Stimulated activated CD4-positive, alpha-beta T cell treated with anti-CD3 and anti-CD28 coated beads, Interleukin-4, amount 100 ng/mL, for 1 hour (primary cell): ENCODE results near the gene PRR12.
A peak's percentile ranks its signal among the peaks of the same experiment; 100 is the strongest.
"Not testable (repeated sequence)": the region's sequence is repeated elsewhere in the genome, so short reads cannot be mapped to it uniquely, and the experiment has no call there.

ENCODE experiments used
- DNase-seq: peaks from one replicate; pipeline ENCODE4 v3.0.0-alpha.2; 2020

The PRR12 gene

GRCh38 chr19:49624967-49625910 is 34.3 kb downstream of the PRR12 start:
- no peak for DNase-seq

- no peak for DNase-seq
These were observed 35.2 kb downstream of the PRR12 start for GRCh38 chr19:49626226-49626625.

GRCh38 chr19:49629659-49630058 is 38.7 kb downstream of the PRR12 start:
- DNase-seq, result no peak

- DNase-seq, result no peak
These were observed 40.1 kb downstream of the PRR12 start for GRCh38 chr19:49631014-49631588.

GRCh38 chr19:49631610-49632192 is 40.7 kb downstream of the PRR12 start:
- DNase-seq, result no peak

GRCh38 chr19:49632576-49632975 is 41.6 kb downstream of the PRR12 start:
- no peak for DNase-seq

GRCh38 chr19:49633273-49633672 is 42.3 kb downstream of the PRR12 start:
- not testable (repeated sequence) for DNase-seq

- DNase-seq, result no peak
These were observed 44.7 kb downstream of the PRR12 start for GRCh38 chr19:49635530-49636232.

- DNase-seq, result no peak
These were observed 45.4 kb downstream of the PRR12 start for GRCh38 chr19:49636233-49636932.

GRCh38 chr19:49637821-49638738 is 47.1 kb downstream of the PRR12 start:
- DNase-seq, result no peak

GRCh38 chr19:49639401-49640112 is 48.6 kb downstream of the PRR12 start:
- DNase-seq, result no peak

- peak; percentile 100 for DNase-seq
These were observed 49.3 kb downstream of the PRR12 start, which contains the start of gene RRAS for GRCh38 chr19:49640113-49640898. TSS of gene RRAS (minus strand) at chr19:49640143. CDS start at chr19:49640098, 45 bp downstream.

- DNase-seq, result peak; percentile 99
These were observed 50.9 kb downstream of the PRR12 start, which contains the start of gene SCAF1 for GRCh38 chr19:49641688-49642491. TSS of gene SCAF1 (plus strand) at chr19:49642209. CDS start at chr19:49645027, 2,818 bp downstream.

GRCh38 chr19:49642492-49643035 is 51.6 kb downstream of the PRR12 start:
- DNase-seq, result no peak

GRCh38 chr19:49643466-49643865 is 52.5 kb downstream of the PRR12 start:
- DNase-seq, result no peak

GRCh38 chr19:49645592-49645991 is 54.6 kb downstream of the PRR12 start:
- DNase-seq, result no peak

GRCh38 chr19:49645995-49646394 is 55.0 kb downstream of the PRR12 start:
- DNase-seq, result no peak

- DNase-seq, result no peak
These were observed 55.6 kb downstream of the PRR12 start for GRCh38 chr19:49646586-49646985.
